Measurements from ENCODE around the gene ZNF581.

DNA sequence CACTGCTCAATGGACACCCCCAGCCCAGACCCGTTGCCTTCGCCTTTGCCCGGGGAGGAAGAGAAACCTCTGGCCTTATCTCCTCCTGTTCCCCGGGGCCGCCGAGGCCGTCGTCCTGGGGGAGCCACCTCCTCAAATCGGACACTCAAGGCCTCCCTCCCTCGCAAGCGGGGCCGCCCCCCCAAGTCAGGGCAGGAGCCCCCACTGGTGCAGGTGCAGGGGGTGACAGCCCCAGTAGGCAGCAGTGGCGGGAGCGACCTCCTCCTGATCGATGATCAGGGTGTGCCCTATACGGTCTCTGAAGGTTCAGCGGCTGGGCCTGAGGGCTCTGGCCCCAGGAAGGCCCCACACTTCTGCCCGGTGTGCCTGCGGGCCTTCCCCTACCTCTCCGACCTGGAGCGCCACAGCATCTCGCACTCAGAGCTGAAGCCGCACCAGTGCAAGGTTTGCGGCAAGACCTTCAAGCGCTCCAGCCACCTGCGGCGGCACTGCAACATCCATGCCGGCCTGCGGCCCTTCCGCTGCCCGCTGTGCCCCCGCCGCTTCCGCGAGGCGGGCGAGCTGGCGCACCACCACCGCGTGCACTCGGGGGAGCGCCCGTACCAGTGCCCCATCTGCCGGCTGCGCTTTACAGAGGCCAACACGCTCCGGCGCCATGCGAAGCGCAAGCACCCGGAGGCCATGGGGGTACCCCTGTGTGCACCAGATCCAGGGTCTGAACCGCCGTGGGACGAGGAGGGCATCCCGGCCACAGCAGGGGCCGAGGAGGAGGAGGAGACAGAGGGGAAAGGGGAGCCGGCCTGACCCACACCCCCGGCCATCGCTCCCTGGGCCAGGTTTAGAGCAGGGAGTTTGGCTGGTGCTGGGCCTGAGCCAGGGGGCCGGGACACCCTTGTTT is 41.1 kb upstream of the ZNF581 start:
- no peak for TF ChIP-seq REST (IDR thresholded peaks at IDR 0.05)
- TF ChIP-seq, protein P1, sequence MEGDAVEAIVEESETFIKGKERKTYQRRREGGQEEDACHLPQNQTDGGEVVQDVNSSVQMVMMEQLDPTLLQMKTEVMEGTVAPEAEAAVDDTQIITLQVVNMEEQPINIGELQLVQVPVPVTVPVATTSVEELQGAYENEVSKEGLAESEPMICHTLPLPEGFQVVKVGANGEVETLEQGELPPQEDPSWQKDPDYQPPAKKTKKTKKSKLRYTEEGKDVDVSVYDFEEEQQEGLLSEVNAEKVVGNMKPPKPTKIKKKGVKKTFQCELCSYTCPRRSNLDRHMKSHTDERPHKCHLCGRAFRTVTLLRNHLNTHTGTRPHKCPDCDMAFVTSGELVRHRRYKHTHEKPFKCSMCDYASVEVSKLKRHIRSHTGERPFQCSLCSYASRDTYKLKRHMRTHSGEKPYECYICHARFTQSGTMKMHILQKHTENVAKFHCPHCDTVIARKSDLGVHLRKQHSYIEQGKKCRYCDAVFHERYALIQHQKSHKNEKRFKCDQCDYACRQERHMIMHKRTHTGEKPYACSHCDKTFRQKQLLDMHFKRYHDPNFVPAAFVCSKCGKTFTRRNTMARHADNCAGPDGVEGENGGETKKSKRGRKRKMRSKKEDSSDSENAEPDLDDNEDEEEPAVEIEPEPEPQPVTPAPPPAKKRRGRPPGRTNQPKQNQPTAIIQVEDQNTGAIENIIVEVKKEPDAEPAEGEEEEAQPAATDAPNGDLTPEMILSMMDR (IDR thresholded peaks at IDR 0.05; ENCODE audit: low read depth, low read length, missing input control), result no peak
- TF ChIP-seq TAF1 (conservative IDR thresholded peaks at IDR 0.05), result no peak
- TF ChIP-seq MAX (IDR thresholded peaks at IDR 0.05), result no peak
- no peak for TF ChIP-seq ZBTB33 (IDR thresholded peaks at IDR 0.05)
- no peak for TF ChIP-seq GABPA (IDR thresholded peaks at IDR 0.05 in 1 of 2, conservative IDR thresholded peaks at IDR 0.05 in 1 of 2)

All from liver (tissue), 3 donors.